ENCODE results near the gene S100A1. TPM values are rescaled to one million over a fixed set of nuclear protein-coding genes. Genes with fewer than 3 reads are reported as not detected.

The S100A1 gene
- total RNA-seq, 1 donor from 2014 or later = 1.2 TPM

DNA sequence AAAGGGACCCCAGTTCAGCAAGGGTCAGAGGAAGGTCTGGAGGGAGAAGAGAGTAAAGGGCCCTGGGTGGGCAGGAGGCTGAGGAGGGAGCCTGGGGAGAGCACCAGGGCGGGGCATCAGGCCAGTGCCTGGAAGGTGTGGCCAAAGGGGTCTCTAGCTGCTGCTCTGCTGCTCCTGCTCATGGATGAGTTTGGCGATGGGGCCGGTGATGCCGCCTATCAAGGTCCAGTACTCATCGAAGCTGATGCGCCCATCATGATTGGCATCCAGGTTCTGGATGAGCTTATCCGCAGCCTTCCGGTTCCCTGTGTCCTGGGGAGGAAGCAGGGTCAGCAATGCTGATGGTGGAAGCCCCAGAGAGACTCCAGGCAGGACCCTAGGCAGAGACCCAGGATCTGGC, 20.9 kb upstream of the S100A1 start:
- peaks cover 47% of the 10 kb centered on the region for H3K4me1 Mint-ChIP-seq (ENCODE audit: low read depth)
- peak overlapping the region; percentile 66 for H3K27ac Mint-ChIP-seq (ENCODE audit: unreplicated experiment)
- H3K9me3 Mint-ChIP-seq (ENCODE audit: low read depth) = no peaks in the 10 kb centered on the region
- DNase-seq (ENCODE audit: low spot score) = no peak
- TF ChIP-seq CTCF (IDR thresholded peaks at IDR 0.05) = no peak
- no peaks in the 10 kb centered on the region for H3K27me3 Mint-ChIP-seq (ENCODE audit: low read depth)
- H3K4me3 Mint-ChIP-seq (ENCODE audit: unreplicated experiment) = no peak overlapping the region
- peaks cover 5% of the 10 kb centered on the region for H3K36me3 Mint-ChIP-seq (ENCODE audit: low read depth)

- TF ChIP-seq CTCF (IDR thresholded peaks at IDR 0.05) = no peak
- Mint-ChIP-seq H3K27ac (ENCODE audit: unreplicated experiment) (peak overlapping the region; percentile 97), H3K4me1 (ENCODE audit: low read depth) (peaks cover 48% of the 10 kb centered on the region), H3K9me3 (ENCODE audit: low read depth) (no peaks in the 10 kb centered on the region), H3K36me3 (ENCODE audit: low read depth) (peaks cover 5% of the 10 kb centered on the region), H3K4me3 (ENCODE audit: unreplicated experiment) (peak overlapping the region; percentile 73), H3K27me3 (ENCODE audit: low read depth) (no peaks in the 10 kb centered on the region)
- DNase-seq (ENCODE audit: low spot score) = no peak
Measured at GRCh38 chr1:153608089-153608682, 20.0 kb upstream of the S100A1 start.

GRCh38 chr1:153608742-153609584, 19.3 kb upstream of the S100A1 start:
- no peak for TF ChIP-seq CTCF (IDR thresholded peaks at IDR 0.05)
- H3K27ac Mint-ChIP-seq (ENCODE audit: unreplicated experiment) = peak overlapping the region; percentile 97
- H3K4me3 Mint-ChIP-seq (ENCODE audit: unreplicated experiment) = peak overlapping the region; percentile 73
- H3K4me1 Mint-ChIP-seq (ENCODE audit: low read depth) = peaks cover 48% of the 10 kb centered on the region
- DNase-seq (ENCODE audit: low spot score) = no peak
- H3K36me3 Mint-ChIP-seq (ENCODE audit: low read depth) = peaks cover 5% of the 10 kb centered on the region
- H3K9me3 Mint-ChIP-seq (ENCODE audit: low read depth) = no peaks in the 10 kb centered on the region
- H3K27me3 Mint-ChIP-seq (ENCODE audit: low read depth) = no peaks in the 10 kb centered on the region

GRCh38 chr1:153609585-153609907, 18.7 kb upstream of the S100A1 start:
- Mint-ChIP-seq H3K9me3 (ENCODE audit: low read depth) (no peaks in the 10 kb centered on the region), H3K27ac (ENCODE audit: unreplicated experiment) (peak overlapping the region; percentile 97), H3K4me1 (ENCODE audit: low read depth) (peaks cover 48% of the 10 kb centered on the region), H3K27me3 (ENCODE audit: low read depth) (no peaks in the 10 kb centered on the region), H3K4me3 (ENCODE audit: unreplicated experiment) (peak overlapping the region; percentile 73), H3K36me3 (ENCODE audit: low read depth) (peaks cover 5% of the 10 kb centered on the region)
- TF ChIP-seq CTCF (IDR thresholded peaks at IDR 0.05) = no peak
- no peak for DNase-seq (ENCODE audit: low spot score)

DNA sequence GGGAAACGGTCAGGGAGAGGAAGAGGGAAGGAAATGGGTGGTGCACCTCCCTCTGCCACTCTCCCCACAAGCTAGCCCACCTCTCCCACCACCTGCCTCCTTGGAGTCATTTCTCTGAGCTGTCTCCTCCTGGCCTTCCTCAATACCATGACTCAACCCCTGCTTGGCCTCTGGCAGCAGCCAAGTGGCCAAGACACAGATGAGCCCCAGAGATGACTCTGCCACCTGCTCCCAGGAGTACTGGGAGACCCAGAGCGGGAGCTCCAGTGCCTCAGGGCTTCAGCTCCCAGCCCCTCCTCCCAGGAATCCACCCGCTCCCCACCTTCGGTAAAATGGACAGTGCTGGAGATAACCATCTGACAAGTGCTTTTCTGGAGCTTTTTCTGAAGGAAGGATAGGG, 17.9 kb upstream of the S100A1 start:
- peak overlapping the region; percentile 27 for H3K27ac Mint-ChIP-seq (ENCODE audit: unreplicated experiment)
- no peaks in the 10 kb centered on the region for H3K27me3 Mint-ChIP-seq (ENCODE audit: low read depth)
- H3K4me3 Mint-ChIP-seq (ENCODE audit: unreplicated experiment) = peak overlapping the region; percentile 9
- H3K9me3 Mint-ChIP-seq (ENCODE audit: low read depth) = no peaks in the 10 kb centered on the region
- H3K4me1 Mint-ChIP-seq (ENCODE audit: low read depth) = peaks cover 48% of the 10 kb centered on the region
- peaks cover 4% of the 10 kb centered on the region for H3K36me3 Mint-ChIP-seq (ENCODE audit: low read depth)
- no peak for DNase-seq (ENCODE audit: low spot score)
- no peak for TF ChIP-seq CTCF (IDR thresholded peaks at IDR 0.05)
